NCI-H2171 (cell line): ENCODE measurements around the gene IMPA2.

Experiments
- DNase-seq: peaks from one replicate; lab custom pipeline; 2025; lab: John Stamatoyannopoulos, UW

The IMPA2 gene

DNA sequence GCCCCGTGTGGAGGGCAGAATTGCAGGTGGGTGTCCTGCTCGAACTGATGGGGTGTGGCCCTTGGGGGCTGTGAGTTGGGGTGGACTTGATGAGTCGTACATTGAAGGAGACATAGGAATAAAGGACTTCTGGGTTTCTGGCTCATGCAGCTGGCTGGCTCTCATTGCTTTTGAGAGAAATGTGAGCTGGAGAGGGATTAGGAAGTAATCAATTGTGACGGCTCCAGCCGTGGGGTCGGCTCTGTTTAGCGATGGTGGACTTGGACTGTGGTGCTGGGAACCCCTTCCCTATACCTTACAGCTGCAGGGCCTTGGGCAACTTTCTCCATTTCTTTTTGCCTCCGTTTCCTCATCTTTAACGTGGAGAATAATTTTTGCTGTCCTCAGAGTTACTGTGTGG lies 9.2 kb downstream of the IMPA2 start:
- DNase-seq: no peak

DNA sequence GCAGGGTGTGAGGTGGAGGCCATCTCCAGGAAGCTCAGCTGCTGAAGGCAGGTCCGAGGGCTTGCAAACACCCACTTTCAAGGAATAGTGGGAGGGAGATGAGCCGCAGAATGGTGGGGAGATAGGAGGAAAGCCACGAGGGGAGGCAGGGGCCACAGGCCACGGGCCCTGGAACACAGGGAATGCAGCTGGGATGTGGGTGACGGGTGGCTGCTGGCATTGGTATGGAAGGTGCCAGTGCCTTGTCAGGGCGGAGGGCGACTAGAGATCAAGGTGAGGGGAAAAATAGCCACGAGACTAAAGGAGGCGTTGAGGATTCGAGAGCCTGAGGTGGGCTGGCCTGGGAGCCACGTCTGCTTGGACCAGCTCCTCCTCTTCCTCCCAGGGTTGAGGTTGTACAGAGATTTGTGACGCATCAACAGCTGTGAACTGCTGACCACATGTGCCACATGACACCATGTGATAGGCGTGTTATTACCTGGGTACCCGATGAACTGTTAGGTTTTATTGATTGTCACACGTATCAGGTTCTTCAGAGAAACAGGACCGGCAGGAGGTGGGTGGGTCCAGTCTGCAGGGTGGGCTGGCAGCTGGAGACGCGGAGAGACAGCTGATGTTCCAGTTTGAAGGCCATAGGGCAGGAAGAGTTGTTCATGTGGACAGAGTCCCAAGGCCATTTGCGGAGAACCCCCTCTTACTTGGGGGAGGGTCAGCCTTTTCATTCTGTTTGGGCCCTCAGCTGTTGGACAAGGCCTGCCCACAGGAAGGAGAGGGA lies 9.9 kb downstream of the IMPA2 start:
- no peak for DNase-seq

DNA sequence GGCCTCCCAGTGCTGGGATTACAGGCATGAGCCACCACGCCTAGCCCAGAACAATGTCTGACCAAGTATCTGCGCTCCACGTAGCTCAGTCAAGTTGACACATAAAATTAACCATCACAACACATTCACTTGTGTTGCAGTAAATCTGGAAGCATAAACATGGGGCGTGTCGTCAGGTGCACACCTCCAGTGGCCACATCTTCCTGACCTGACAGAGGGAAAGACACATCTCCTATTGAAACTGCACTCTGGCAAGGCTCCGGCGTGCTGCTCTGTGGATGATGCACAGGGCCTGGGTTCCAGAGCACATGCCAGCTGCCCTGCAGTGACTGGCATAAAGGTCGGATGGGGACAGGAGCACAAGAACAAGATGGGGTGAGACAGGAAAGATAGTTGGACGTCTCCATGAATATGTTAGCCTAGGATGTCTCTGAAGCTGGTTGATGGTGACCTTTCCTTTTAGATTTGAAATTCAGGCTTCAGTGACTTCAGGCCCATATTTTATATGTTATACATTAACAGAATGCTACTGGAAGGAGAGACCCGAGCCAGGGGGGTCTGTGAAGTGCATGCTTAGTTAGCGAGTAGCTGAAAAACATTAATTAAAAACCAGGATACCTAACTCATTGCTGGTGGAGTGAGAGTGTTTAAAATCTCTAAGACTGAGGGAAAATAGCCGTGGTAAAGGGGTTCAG lies 10.9 kb downstream of the IMPA2 start:
- DNase-seq: no peak

DNA sequence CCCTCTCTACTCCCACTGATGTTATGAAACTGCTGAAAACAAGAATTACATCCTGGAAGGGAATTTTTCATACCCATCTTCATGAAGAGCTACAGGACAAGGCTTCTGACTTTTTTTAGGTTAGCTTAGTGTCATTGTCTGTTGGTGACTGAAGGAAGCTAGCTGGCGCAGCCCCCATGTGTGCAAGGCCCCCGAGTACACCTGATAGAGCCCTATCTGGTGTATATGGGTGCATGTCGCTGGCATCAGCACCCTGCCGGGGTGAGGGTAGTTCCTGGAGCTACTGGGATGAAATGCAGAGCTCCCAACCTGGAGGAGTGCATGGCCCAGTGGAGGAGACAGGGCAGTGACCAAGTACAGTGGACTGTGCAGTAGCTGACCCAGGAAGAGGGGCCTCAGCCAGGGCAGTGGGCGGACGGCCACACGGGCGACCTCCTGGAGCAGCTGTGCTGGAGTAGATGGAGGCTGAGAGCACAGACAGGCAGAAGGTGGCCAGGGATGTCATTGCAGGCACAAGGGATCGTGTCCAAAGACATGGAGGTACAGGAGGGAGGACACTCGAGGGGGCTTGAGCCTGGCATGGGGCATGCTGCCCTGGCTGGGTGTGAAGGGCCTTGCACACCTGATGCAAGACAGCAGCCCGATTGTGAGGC lies 12.1 kb downstream of the IMPA2 start:
- DNase-seq: no peak

DNA sequence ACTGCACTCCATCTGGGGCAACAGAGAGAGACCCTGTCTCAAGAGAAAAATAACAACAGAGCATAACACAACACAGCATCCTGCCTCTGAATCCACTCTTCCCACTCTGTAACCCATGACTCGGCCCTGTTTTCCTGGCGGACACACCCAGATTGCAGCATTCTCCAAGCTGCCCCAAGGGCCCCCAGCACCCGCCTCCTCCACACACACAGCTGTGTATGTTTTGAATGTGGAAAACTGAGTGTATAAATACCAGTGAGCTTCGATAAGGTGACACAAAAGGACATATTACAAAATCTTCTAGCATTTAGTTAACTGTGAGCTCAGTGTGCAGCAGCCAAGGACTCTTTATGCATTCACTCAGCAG lies 13.0 kb downstream of the IMPA2 start:
- DNase-seq: no peak

DNA sequence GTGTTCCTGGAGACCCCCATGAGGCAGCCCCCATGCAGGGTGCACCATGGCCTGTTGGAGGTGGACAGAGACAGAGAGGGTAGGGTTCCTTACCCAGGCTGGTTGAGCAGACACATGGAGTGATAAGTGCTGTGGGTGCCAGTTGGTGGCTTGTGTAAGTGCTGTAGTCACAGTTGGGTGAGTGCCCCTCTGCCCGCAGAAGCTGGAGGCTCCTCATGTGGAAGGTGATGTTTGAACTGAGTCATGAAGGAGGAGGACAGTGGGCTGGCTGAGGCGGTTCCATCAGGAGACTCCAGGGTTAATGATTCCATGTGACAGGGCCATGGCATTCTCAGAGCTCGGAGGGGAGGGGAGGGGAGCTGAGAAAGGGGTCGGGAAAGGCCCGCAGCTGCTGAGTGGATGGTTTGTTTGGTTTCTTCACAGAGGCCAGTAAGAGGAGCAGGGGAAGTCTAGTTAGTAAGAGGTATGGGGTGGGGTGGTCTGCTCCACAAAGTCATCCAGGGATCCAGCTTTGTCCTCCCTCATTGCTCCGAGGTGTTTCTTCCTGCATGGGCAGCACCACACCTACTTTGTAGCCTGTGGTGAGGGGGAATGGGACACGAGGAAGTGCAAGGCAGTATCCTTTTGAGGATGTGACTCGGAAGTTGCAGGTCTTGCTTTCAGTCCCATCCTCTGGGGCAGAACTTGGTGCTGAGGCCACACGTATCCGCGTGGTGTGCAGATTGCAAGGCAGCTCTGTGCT lies 13.6 kb downstream of the IMPA2 start:
- no peak for DNase-seq

DNA sequence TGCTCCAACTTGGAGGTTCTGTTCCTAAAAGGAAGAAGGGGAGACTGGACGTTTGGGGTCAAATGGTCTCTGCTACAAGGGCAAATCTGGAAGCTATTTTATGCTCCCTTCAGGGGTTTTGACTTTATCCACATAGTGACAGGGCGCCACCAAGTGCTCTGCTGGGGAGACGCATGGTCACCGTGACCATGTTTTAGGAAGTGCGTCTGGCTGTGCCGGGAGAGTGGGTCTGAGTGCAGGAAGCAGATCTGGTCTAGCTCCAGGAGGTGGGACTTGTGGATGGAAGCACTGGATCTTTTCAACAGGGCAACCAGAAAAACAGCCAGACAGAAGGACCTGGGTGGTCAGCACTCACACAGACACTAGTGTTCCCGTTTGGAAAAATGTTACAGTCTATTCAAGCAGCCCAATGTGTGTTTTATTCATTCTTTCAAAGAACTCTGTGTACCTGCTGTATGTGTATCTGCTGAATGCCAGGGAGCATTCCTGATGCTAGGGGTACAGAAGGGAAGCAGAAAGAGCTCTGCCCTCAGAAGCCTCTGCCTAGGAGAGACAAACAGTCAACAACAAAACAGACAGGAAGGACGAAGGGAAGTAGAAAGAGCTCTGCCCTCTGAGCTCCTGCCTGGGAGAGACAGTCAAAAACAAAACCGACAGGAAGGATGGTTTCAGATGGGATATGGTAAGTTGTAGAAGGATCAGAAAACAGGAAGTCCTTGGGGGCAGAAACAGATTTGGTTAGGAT lies 14.3 kb downstream of the IMPA2 start:
- DNase-seq: no peak

DNA sequence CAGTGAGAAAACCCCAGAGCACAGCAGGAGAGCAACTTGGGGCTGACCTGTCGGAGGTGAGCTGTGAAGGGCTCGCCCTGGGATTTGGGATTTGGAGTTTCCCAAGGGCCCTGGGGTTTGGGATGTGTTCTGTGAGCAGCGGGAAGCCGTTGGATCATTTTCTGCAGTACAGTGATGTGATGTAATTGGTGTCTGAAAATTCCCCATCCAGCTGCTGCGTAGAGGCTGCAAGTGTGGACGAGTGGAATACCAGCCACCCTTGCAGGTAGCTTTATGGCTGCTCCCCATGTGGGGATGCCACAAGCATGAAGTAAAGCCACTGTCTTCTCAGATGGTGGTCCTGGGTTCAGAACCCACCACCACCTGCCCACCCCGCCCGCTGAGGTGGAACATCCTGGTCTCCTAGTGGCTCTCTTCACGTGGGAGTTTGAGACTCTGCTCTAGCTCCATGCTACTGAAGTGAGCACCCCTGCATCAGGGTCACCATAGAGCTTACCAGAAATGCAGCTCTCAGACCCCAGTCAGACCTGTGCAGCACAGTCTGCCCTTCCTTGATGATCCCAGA lies 15.0 kb downstream of the IMPA2 start:
- DNase-seq: no peak

DNA sequence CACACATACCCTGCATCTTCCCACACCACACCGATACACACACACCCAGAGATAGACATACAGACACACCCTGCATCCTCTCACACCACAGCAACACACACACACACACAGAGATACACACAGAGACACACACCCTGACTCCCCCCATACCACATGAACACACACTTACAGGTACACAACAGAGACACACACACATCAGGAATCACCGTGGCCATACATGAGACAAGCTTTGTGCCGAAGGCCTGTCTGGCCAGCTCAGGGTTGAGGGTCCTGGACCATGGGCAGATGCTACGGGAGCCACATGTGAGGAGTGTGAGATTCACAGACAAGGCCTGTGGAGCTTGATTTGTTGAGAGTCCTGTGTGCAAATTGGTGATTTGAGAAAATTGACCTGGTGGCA lies 15.6 kb downstream of the IMPA2 start:
- no peak for DNase-seq

DNA sequence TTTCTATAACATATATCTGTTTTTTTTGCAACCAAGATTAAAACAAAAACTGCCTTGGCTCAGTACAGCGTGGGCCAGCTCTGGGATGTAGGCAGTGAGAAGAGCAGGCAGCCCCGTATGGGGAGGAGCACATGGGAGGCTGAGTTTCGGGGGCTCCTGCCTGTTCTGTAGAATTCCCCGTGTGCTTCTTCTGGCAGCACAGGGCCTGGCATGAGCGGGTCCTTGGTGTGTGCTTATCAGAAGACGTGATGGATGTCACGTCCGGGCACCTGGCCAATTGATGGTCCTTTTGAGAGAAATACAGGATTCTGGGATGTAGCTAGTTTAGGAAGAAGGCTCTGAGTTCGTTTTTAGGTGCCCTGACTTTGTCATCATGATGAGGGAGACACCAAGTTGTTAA lies 16.2 kb downstream of the IMPA2 start:
- no peak for DNase-seq

DNA sequence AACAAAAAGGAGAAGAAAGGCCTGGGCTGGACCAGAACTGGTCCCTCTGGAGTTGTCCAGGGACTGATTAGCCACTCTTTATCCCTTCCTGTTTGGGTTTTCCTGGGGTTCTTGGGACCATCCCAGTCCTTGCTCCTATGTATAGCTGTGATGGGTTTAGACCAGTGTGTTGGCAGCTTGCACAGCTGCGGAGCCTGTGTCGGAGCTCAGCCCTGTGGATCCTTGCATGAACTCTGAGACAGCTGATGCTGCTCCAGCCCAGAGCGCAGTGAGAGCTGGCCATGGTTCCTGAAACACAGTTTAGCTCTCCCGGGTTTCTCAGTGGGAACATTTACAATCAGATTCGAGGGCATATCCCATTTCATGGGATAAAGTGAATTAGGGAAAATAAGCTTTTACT lies 16.9 kb downstream of the IMPA2 start:
- DNase-seq: no peak

DNA sequence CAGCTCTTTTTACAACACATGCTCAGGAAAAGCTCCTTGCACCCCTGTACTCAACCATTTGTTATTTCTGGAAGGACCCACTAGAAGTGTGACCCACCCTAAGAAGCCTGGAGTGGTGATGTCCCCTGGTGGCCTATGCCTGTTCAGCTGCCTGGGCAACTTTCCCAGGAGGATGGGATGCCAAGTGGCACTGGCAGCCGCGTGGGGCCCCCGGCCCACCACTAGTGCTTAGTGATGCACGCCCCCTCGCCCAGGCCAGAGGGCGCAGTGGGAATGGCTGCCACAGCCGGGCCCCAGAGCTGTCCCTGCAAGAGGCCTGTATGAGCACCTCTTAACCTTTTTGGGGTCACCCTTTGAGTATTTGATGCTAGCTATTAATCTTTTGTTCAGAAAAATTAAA lies 18.1 kb downstream of the IMPA2 start:
- DNase-seq: no peak

DNA sequence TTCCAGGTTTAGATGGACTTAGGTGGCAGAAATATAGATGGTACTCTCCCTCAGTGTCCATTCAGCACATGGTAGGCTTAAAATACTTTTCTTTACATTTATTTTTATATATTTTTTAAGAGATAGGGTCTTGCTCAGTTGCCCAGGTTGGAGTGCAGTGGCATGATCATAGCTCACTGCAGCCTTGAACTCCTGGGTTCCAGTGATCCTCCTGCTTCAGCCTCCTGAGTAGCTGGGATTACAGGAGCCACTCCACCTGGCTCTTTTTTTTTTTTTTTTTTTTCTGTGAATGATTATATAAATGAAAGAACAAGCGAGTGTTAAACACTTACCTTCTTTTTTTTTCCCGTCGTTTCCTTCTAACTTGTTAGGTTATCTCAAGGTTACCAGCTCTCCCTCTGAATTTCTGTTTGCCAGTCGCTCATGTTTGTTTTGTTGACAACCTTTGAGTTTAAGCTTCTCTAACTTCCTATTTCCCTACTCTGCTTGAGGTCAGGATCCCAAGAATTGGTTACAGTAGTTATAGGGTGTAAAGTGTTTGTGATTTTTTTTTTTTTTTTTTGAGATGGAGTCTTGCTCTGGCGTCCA lies 18.9 kb downstream of the IMPA2 start:
- no peak for DNase-seq

DNA sequence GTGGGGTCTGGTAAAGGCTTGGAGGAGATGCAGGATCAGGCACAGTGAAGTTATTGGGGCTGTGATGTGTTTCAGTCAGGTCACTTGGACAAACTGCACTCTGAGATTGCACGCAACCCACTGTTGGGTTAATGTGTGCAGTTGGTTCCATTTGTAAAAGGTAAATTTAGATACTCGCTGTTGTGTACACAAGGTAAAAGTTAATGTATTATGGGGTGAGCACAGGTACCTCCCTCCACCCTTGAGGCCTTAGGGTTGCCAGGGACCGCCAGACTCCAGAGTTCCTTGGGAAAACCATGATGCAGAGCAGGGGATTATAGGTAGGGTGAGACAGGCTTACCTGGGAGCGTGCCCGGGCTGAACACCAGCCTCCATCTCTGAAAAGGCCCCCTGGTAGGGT lies 20.1 kb downstream of the IMPA2 start:
- no peak for DNase-seq

DNA sequence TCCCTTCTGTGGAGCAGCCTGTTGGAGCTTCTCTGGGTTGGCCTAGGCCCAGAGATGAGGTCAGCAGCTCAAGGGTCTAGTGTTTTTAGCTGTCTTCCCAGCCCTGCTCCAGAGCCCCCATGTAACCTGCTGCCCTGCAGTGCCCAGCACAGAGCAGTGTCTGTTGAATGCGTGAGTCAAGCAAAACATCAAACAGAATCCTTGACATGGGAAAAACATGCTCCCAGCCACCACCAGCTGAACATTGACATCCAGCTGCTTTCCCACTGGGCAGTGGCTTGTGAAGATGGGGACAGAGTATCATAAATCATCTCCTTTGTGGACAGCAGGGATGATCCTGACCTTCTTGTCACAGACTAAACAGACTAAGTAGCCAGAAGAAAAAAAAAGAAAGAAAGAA lies 22.6 kb downstream of the IMPA2 start:
- DNase-seq: no peak

DNA sequence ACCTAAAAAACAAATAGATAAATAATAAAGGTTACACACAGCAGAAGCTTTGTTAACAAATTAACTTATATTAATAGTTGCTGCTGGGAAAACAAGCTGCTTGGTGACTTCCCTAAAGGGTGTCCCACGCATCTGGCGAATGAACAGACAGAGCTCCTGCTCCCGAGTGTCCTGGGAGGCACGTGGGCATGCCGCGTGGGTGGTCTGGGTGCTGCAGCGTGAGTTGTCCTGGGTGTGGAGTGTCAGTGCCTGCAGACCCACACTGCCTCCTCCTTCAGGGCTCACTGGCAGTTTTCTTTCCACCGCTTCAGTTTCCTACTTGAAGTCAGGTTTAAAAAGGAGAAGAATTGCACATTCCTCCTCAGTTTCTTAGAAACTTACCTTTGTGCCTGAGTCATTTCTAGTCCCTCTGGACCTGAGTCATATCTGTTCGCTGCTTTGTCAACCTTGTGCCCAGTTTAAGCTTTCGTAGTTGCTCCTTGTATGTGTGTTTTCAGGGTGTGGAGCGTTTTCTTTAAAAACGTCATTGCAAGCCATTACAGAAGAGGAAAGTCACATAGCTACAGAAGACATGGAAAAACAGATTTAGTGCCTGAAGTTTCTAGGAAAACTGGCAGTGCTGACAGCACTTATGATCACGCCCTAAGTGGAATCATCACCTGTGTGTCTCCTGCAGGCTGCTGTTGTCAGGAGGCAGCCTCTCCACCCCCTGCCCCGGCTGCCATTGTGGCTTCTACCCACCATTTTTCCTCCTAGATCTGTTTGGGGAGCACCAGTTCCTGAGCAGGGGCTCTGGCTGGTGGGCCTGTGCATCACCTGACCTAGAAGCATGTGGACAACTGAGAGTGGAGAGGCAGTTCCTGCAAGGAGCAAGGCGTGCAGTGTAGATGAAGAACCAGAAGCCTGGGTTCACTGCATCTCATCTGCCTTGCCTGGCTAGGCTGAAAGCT lies 24.5 kb downstream of the IMPA2 start:
- DNase-seq: no peak

DNA sequence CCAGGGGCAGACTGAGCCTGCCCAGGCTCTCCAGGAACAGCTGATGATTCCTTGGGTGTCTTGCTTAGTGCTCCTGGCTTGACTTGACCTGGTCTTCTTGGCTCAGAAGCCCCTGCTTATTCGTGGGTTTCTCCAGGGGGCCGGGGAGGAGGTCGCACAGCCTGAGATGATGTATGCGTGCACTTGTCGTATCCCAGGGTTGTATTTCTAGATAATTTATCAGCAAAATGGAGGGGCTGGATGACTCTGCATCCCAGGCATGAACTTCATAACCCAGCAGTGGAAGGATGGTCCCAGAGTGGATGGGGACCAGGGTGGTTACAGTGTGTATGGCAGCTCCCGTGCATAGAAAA lies 25.2 kb downstream of the IMPA2 start:
- no peak for DNase-seq

DNA sequence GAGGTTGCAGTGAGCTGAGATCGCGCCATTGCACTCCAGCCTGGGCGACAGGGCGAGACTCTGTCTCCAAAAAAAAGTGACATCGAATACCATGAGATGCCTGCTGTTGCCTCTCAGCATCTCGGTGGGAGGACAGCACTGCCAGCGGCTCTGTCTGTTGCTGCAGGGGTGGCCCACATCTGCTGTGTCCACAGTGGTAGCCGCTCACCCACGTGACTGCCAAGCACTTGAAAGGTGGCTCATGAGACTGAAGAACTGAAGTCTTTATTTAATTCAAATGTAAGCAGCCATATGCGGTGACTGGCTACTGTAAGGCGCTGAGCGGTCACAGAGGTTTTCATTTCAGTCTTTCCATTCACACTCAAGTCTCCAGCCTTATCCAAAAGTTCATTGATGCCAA lies 25.8 kb downstream of the IMPA2 start:
- DNase-seq: no peak

DNA sequence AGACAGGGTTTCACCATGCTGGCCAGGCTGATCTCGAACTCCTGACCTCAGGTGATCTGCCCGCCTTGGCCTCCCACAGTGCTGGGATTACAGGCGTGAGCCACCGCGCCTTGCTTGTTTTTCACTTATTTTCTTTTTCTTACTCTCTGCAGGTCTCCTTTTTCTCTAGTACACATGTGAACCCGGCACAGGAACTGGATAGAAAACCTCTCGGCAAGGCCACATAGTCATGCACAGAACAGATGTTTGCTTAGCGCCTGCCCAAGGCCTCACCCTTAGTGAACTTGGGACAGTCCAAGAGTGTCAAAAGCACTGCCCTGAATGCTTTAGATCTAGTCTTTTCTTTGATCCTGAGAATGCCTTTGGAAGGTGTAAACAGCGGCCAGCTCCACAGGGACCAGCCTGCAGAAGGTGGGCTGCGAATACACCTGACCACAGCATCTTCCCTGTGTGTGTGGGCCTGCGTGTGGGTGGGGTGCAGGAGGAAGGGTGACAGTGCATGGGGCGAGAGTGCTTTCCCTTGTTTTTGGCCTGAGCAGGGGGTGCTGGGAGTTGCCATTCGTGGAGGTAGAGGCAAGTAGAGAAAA lies 27.0 kb downstream of the IMPA2 start:
- no peak for DNase-seq
